ENCODE measurements around the gene EEF1AKMT3. TPM values are rescaled to one million over a fixed set of nuclear protein-coding genes. Genes with fewer than 3 reads are reported as not detected.
A peak's percentile ranks its signal among the peaks of the same experiment; 100 is the strongest.

Gene EEF1AKMT3
- polyA plus RNA-seq, 1 donor from 2014 or later, result 1.5 TPM

DNA sequence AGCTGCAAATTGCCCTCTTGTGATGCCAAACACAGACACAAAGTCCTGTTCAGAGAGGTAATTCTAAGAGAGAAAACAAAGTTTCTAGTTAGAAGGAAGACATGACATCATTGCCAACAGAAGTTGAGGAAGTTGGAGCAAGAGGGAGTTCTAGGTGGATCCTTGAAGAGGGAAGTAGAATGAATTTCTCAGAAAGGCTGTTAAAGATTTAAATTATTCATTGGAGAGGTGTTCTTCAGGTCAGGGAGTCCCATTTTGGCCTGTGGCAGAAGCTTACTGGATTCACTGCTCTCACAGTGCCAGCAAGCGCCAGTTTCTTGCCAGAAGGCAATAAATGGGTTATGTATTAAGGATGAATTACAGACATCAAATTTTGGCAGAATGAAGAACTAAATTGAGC lies 25.5 kb downstream of the EEF1AKMT3 start:
- Mint-ChIP-seq H3K4me3 (no peak overlapping the region), H3K27ac (peak overlapping the region in 1 of 3 donors; percentile 27), H3K9me3 (no peaks in the 10 kb centered on the region), H3K36me3 (no peaks in the 10 kb centered on the region), H3K4me1 (no peaks in the 10 kb centered on the region), H3K27me3 (no peaks in the 10 kb centered on the region)

DNA sequence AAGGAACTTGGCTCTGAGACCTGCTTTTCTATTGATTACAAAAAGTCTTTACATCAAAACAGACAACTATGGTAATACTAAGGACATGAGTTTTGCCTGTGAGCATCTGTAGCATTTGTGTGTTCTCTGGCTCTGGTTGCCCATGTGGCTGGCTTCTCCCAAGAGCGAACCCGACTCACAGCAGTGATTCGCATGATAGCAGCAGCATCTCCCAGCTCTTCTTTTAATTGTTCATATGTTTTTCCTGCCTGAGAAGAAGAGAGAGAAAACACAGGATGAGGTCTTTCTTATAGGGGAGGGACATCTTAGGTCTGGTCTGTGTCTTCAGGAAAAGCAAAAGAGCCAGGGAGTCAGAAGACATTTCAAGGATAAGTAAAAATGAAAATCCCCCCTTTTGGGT lies 28.6 kb downstream of the EEF1AKMT3 start:
- Mint-ChIP-seq H3K27me3 (no peaks in the 10 kb centered on the region), H3K4me1 (no peaks in the 10 kb centered on the region), H3K36me3 (no peaks in the 10 kb centered on the region), H3K27ac (no peak overlapping the region), H3K9me3 (no peaks in the 10 kb centered on the region), H3K4me3 (no peak overlapping the region)

DNA sequence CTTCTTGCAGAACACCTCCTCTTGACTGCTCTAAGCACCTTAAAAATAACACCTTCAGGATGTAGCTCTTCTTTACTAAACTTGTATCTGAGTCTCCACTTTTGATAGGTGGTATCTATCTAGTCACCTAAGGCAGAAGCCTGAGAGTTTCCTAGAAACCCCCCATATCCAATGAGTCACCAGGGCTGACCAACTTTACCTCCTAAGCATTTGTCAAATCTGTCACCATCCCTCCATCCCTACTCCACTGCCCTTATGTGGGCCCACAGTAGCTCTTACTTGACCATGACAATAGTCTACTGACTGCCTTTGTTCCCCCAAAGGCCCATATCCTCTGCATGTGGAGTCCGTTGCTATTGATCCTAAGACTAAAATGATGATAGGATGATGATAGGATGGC lies 30.2 kb downstream of the EEF1AKMT3 start:
- H3K9me3 Mint-ChIP-seq, result no peaks in the 10 kb centered on the region
- H3K27ac Mint-ChIP-seq, result no peak overlapping the region
- no peaks in the 10 kb centered on the region for H3K4me1 Mint-ChIP-seq
- no peaks in the 10 kb centered on the region for H3K36me3 Mint-ChIP-seq
- H3K4me3 Mint-ChIP-seq, result no peak overlapping the region
- H3K27me3 Mint-ChIP-seq, result no peaks in the 10 kb centered on the region

DNA sequence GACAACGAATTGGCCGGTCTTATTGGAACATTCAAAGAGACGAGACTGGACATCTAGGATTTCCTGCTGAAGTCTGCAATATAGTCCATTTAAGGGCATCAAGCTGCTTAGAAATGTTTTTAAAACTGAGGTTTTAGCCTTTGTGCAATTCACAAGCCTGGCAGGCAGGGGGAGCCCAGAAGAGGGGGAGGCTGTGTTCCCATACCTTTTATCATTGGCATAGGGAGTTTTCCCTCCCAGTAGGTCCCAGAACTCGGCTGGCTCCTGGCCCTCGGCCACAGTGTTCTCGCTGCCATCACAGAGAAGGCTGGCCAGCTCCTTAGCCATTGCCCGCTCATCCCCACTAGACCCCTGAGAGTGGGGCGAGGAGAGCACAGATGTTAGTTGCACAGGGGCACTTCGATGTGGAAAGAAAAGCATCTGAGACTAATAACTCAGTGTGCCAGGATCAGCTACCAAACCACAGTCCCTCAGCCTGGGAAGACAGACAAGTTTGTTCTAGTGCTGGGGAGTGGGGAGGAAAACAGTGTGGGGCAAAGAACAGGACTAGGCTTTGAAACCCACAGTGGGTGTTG lies 31.0 kb downstream of the EEF1AKMT3 start:
- Mint-ChIP-seq H3K36me3 (peaks cover 2% of the 10 kb centered on the region), H3K4me3 (no peak overlapping the region), H3K9me3 (no peaks in the 10 kb centered on the region), H3K27me3 (no peaks in the 10 kb centered on the region), H3K4me1 (no peaks in the 10 kb centered on the region), H3K27ac (no peak overlapping the region)

DNA sequence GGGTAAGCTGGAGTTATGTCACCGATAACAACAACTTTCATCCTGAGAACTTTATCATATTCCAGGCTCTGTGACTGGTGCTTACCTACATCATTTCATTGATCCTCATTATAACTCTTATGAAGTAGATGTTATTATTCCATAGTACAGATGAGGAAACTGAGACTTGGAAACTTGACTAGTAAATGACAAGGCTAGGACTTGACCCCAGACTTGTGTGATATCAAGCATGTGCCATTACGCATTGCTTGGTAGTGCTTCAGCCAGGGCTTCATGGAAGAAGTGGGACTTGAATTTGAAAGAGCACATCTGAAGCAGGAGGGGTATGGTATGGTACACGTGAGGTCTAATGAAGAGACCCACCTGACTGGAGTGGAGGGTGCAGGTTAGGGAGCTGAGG lies 34.3 kb downstream of the EEF1AKMT3 start:
- Mint-ChIP-seq H3K4me3 (no peak overlapping the region), H3K27me3 (no peaks in the 10 kb centered on the region), H3K27ac (no peak overlapping the region), H3K4me1 (no peaks in the 10 kb centered on the region), H3K36me3 (peaks cover 3% of the 10 kb centered on the region), H3K9me3 (no peaks in the 10 kb centered on the region)

DNA sequence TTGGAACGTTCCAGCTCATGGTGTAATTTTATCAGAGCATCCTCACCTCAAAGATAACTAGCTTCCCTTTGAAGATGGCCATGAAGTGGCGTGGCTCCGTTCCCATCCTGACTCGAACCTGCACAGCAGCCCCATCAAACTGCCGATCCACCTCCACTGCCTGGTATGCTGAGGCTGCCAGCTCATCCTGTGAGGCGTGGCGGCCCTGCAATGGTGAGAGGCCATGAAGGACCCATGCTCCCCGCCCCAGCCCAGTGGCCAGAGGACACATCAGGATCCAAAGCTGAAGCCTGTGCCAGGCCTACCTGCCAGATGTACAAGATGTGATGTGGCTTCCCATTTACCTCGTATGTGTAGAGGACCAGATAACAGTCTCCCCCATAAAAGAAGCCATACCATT lies 34.9 kb downstream of the EEF1AKMT3 start:
- Mint-ChIP-seq H3K4me3 (no peak overlapping the region), H3K36me3 (peaks cover 4% of the 10 kb centered on the region), H3K4me1 (no peaks in the 10 kb centered on the region), H3K27me3 (no peaks in the 10 kb centered on the region), H3K9me3 (no peaks in the 10 kb centered on the region), H3K27ac (no peak overlapping the region)

DNA sequence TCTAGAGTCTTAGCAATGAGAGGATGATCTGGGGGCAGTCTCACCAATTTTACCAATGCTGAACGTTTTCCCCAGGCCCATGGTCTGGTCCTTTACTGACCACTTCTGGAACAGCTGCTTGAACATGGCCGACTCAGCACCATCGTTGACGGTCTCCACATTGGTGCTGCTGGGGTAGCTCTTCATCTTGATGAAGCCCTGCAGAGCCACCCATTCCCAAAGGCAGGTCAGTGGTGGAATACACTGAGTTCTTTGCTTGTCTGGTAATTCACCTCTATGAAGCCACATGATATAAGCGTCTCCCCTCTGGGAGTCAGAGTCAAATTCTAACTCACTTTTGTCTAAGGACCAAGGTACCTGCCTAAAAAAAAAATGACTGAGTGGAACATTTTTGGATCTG lies 35.9 kb downstream of the EEF1AKMT3 start:
- Mint-ChIP-seq H3K9me3 (no peaks in the 10 kb centered on the region), H3K36me3 (peaks cover 4% of the 10 kb centered on the region), H3K27ac (no peak overlapping the region), H3K4me3 (no peak overlapping the region), H3K27me3 (no peaks in the 10 kb centered on the region), H3K4me1 (no peaks in the 10 kb centered on the region)

DNA sequence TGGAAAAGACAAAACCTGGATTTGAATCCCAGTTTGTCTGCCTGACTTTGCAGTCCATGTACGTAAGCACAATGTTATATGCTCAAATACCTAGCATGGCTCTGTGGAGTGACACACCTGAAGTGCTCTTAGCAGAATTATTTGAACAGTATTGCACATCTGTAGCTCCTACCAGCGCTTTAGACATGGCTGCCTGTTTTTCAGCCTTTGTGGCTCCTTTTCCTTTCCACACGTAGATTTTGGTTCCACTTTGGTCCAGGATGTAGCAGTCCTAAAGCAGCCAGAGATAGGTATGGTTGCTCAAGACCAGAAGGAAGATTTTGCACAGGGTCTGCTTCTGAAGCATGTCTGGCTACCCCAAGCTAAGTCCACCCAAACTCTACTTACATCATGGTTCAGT lies 37.0 kb downstream of the EEF1AKMT3 start:
- Mint-ChIP-seq H3K27me3 (no peaks in the 10 kb centered on the region), H3K4me1 (no peaks in the 10 kb centered on the region), H3K9me3 (no peaks in the 10 kb centered on the region), H3K36me3 (peaks cover 4% of the 10 kb centered on the region), H3K27ac (no peak overlapping the region), H3K4me3 (no peak overlapping the region)

DNA sequence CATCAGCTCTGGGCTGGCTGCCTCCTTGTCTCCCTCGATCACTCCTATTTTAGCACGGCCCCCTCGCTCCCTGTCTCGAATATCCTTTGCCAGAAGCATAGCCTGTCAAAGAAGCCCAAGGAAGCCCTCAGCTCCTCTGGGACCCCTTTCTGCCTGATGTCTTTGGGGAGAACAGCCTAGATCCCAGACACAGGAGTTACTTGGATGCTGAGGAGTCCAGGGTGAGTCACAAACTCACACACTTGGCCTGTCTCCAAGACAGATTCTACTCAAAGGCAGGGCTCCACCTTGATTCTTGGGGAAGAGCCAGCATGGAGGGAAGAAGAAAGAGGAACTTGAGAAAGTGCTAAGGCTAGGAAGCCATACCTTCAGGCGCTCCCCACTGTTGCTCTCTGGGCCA lies 38.0 kb downstream of the EEF1AKMT3 start:
- peaks cover 4% of the 10 kb centered on the region for H3K36me3 Mint-ChIP-seq
- no peaks in the 10 kb centered on the region for H3K27me3 Mint-ChIP-seq
- no peak overlapping the region for H3K4me3 Mint-ChIP-seq
- H3K4me1 Mint-ChIP-seq, result no peaks in the 10 kb centered on the region
- H3K27ac Mint-ChIP-seq, result no peak overlapping the region
- H3K9me3 Mint-ChIP-seq, result no peaks in the 10 kb centered on the region

DNA sequence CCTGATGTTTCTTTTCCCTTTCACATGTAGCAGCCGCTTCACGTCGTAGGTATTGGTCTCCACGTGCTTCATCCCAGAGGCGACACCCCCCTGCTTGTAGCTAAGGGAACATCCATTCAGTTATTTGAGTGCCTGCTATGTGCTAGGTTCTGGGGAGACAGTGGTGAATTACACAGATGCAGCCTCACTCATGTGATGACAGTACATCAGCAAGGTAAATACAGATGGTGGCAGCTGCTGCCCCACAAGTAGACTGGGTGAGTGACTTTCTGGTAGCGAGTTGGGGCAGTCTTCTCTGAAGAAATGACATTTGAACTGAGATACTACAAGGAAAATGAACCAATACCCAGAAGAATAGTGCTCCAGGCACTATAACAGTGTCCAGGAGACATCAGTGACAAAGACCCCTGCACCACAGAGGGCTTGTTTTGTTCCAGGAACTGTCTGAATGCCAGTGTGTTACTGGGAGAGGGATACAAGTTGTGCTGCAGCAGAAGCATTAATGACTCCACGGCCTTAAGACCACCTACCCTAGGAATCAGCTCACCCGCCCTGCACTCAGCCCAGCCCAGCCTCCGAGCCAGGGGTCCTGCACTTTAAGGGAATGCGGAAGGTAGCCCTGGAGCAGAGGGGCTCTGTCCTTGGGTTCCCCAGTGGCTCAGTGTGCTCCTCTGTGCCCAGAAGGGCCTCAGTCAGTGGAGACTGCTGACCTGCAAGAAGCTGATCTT lies 38.8 kb downstream of the EEF1AKMT3 start:
- no peaks in the 10 kb centered on the region for H3K27me3 Mint-ChIP-seq
- H3K4me3 Mint-ChIP-seq, result no peak overlapping the region
- H3K36me3 Mint-ChIP-seq, result peaks cover 4% of the 10 kb centered on the region
- peak overlapping the region in 1 of 3 donors; percentile 86 for H3K27ac Mint-ChIP-seq
- no peaks in the 10 kb centered on the region for H3K4me1 Mint-ChIP-seq
- no peaks in the 10 kb centered on the region for H3K9me3 Mint-ChIP-seq

DNA sequence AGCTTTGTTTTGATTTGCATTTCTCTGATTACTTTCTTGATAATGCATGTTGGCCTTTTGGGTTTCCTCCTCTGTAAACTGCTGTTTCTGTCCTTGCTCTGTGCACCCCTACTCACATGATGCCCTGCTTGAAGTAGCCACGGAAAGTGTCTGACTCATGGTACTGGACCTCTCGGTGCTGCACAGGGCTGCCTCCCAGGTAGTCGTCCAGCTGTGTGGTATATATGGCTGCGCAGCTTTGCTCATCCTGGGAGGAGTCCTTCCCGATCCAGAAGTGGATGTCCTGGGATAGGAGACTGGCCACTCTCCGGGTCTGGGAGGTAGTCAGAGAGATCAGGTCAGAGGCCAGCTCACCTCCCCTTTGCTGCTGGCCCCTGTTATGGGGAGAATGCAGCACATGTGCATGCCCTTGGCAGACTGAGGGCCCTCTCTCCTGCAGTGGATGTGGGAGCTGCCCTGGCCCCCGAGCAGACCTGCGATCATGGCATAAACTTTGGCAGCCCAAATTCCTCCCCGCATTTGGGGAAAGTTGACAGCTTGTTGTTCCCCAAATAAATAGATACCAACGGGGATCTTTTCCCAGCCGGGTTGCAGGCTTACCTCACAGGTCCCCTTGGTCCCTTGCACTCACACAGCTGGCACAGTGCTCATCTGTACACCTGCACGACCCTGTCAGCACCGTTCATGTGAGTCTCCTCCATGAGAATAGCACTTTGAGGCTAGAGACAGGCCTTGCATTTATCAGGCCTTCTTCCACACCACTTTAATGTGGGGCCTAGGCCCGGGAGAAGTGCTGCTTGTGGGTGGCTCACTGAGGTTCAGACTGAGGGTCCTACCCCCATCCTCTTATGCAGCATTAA lies 40.9 kb downstream of the EEF1AKMT3 start:
- Mint-ChIP-seq H3K9me3 (no peaks in the 10 kb centered on the region), H3K27ac (no peak overlapping the region), H3K4me1 (no peaks in the 10 kb centered on the region), H3K4me3 (no peak overlapping the region), H3K36me3 (peaks cover 2% of the 10 kb centered on the region), H3K27me3 (no peaks in the 10 kb centered on the region)

DNA sequence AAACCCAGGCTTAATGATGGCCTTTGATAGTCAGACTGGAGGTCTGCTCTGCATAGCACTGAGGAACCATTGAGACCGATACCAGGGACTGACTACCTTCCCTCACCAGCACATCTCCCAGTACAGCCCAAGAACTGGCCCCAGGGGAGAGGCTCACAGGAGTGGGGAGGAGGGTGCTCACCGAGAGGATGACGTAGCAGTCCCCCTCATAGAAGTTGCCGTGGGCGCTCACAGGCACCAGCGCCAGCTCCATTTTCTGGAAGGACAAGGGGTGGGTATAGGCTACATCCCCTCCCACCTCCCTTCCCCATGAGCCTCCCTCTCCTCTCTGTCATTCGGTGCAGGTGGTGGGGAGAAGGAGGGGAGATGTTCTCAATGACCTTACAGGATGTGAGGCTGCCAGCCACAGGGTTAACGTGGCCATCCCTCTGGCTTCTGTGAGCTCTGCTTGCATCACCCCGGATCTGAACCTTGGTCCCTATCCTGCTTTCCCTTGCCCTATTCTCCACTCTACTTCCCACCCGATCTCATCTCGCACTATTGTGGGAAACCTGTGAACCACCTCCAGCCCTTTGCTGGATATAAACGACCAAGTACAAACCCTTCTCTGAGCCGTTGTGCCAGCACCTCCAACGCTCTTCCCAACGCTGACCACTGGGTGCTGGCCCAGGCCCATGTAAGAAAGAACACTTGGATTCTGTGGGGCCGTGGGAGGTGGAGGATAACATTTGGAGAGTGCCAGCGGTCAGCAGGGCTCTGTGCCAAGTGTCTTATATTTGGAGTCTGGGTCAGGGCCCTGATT lies 41.8 kb downstream of the EEF1AKMT3 start:
- H3K4me1 Mint-ChIP-seq, result no peaks in the 10 kb centered on the region
- no peak overlapping the region for H3K27ac Mint-ChIP-seq
- no peaks in the 10 kb centered on the region for H3K9me3 Mint-ChIP-seq
- no peak overlapping the region for H3K4me3 Mint-ChIP-seq
- H3K27me3 Mint-ChIP-seq, result no peaks in the 10 kb centered on the region
- H3K36me3 Mint-ChIP-seq, result peaks cover 2% of the 10 kb centered on the region

DNA sequence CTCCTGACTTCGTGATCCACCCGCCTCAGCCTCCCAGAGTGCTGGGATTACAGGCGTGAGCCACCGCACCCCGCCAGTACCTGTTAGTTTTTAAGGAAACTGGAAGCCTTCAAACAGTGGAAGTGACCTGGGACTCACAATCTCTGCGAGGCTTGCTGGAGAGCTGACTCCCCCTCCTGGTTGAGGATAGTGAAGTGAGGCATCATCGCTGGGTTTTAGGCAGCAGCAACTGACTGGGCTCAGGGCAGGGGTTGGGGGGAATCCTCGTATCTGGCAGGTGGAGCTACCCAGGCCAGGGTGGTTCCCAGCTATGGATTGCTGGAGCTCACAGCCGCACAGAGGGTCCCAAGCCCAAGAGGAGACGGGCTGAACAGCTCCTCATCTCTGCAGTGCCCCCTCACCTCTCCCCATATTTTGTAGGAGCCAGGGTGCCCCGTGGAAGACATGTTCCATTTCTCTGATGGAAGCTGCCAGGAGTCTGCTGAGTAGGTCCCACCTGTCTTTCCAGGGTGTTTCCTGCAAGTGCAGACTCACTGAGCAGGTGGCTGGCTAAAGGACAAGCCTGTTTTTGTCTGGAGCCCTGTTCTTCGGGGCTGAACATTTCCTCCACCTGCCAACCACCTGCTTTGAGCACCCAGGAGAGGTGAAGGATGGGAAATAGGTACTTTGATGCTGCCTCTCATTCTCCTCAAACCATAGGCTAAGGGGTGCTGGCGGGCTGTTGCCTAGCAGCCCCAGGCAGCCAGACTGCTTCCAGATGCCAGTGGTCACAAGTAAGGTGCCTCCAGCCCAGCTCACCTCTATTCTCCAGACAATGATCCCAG lies 43.0 kb downstream of the EEF1AKMT3 start:
- Mint-ChIP-seq H3K27ac (no peak overlapping the region), H3K4me1 (no peaks in the 10 kb centered on the region), H3K27me3 (no peaks in the 10 kb centered on the region), H3K4me3 (no peak overlapping the region), H3K36me3 (peaks cover 2% of the 10 kb centered on the region), H3K9me3 (no peaks in the 10 kb centered on the region)

All from IgD-negative memory B cell (primary cell).